ENCODE results near the gene GRIK2. TPM values are rescaled to one million over a fixed set of nuclear protein-coding genes. Genes with fewer than 3 reads are reported as not detected.

Gene GRIK2
- total RNA-seq, 2 donors from 2014 or later: 0.92 to 2.0 TPM

- H3K27ac ChIP-seq: no peak overlapping the region
- no peaks in the 10 kb centered on the region for H3K27me3 ChIP-seq (replicated peaks; ENCODE audit: insufficient read depth)
- no peak overlapping the region for H3K4me3 ChIP-seq
- H3K9me3 ChIP-seq: no peaks in the 10 kb centered on the region
- ATAC-seq (ENCODE audit: insufficient number of reproducible peaks, low FRiP score, low read depth): no peak
- no peaks in the 10 kb centered on the region for H3K4me1 ChIP-seq (ENCODE audit: control insufficient read depth in 1 of 2, low read depth in 2 of 2)
- no peaks in the 10 kb centered on the region for H3K36me3 ChIP-seq
- DNase-seq (ENCODE audit: low spot score): no peak
- no peak for TF ChIP-seq CTCF (IDR thresholded peaks at IDR 0.05)
These were observed 722.4 kb downstream of the GRIK2 start for GRCh38 chr6:102115911-102116310.

GRCh38 chr6:102118034-102118433 lies 724.5 kb downstream of the GRIK2 start:
- no peak for DNase-seq (ENCODE audit: low spot score)
- no peak for ATAC-seq (ENCODE audit: insufficient number of reproducible peaks, low FRiP score, low read depth)
- H3K36me3 ChIP-seq: no peaks in the 10 kb centered on the region
- H3K9me3 ChIP-seq: no peaks in the 10 kb centered on the region
- no peak for TF ChIP-seq CTCF (IDR thresholded peaks at IDR 0.05)
- no peak overlapping the region for H3K27ac ChIP-seq
- no peaks in the 10 kb centered on the region for H3K4me1 ChIP-seq (ENCODE audit: control insufficient read depth in 1 of 2, low read depth in 2 of 2)
- H3K4me3 ChIP-seq: no peak overlapping the region
- no peaks in the 10 kb centered on the region for H3K27me3 ChIP-seq (replicated peaks; ENCODE audit: insufficient read depth)
